ENCODE measurements around the gene ACVR2B. TPM values are rescaled to one million over a fixed set of nuclear protein-coding genes. Genes with fewer than 3 reads are reported as not detected.

ACVR2B gene
- total RNA-seq, 1 donor = 1.6 TPM

GRCh38 chr3:38533285-38533976 is 79.7 kb downstream of the ACVR2B start:
- no peak for DNase-seq (ENCODE audit: low read depth)
- H3K4me3 ChIP-seq (ENCODE audit: low read depth, low read length) = no peak overlapping the region
- no peak for TF ChIP-seq CTCF (IDR thresholded peaks at IDR 0.05; ENCODE audit: insufficient read depth, low read length)

- no peak overlapping the region for H3K4me3 ChIP-seq (ENCODE audit: low read depth, low read length)
- TF ChIP-seq CTCF (IDR thresholded peaks at IDR 0.05; ENCODE audit: insufficient read depth, low read length) = no peak
- no peak for DNase-seq (ENCODE audit: low read depth)
These were observed 80.5 kb downstream of the ACVR2B start for GRCh38 chr3:38534180-38534579.

- H3K4me3 ChIP-seq (ENCODE audit: low read depth, low read length) = no peak overlapping the region
- DNase-seq (ENCODE audit: low read depth) = no peak
- TF ChIP-seq CTCF (IDR thresholded peaks at IDR 0.05; ENCODE audit: insufficient read depth, low read length) = no peak
These were observed 80.9 kb downstream of the ACVR2B start for GRCh38 chr3:38534604-38535003.

- no peak overlapping the region for H3K4me3 ChIP-seq (ENCODE audit: low read depth, low read length)
- DNase-seq (ENCODE audit: low read depth) = no peak
- no peak for TF ChIP-seq CTCF (IDR thresholded peaks at IDR 0.05; ENCODE audit: insufficient read depth, low read length)
These were observed 83.0 kb downstream of the ACVR2B start for GRCh38 chr3:38536671-38537070.

GRCh38 chr3:38538773-38539353 is 85.2 kb downstream of the ACVR2B start:
- DNase-seq (ENCODE audit: low read depth) = no peak
- no peak overlapping the region for H3K4me3 ChIP-seq (ENCODE audit: low read depth, low read length)
- TF ChIP-seq CTCF (IDR thresholded peaks at IDR 0.05; ENCODE audit: insufficient read depth, low read length) = no peak

GRCh38 chr3:38541806-38542205 is 88.1 kb downstream of the ACVR2B start:
- DNase-seq (ENCODE audit: low read depth) = no peak
- H3K4me3 ChIP-seq (ENCODE audit: low read depth, low read length) = no peak overlapping the region
- TF ChIP-seq CTCF (IDR thresholded peaks at IDR 0.05; ENCODE audit: insufficient read depth, low read length) = no peak

Small RNAs within 50 kb of the gene (small RNA-seq; reads per million reads assigned to genes)
- not detected for gene RF00019

Other genes with a start within 250 kb of the ACVR2B start
- gene SLC22A13, start 188.1 kb upstream of the ACVR2B start, total RNA-seq (ENCODE audit: low replicate concordance) = 0.45 TPM in 1 of 2 replicates, not detected in the other
- gene SLC22A14, start 171.6 kb upstream of the ACVR2B start, total RNA-seq (ENCODE audit: low replicate concordance) = not detected in 2 replicates
- gene XYLB, start 107.1 kb upstream of the ACVR2B start, total RNA-seq (ENCODE audit: low replicate concordance) = 4.9 and 12.2 TPM in 2 replicates
- gene EXOG, start 42.5 kb downstream of the ACVR2B start, total RNA-seq (ENCODE audit: low replicate concordance) = 14.4 and 39.6 TPM in 2 replicates
- 0.08 and 0.99 TPM in 2 replicates for gene SCN5A, start 195.8 kb downstream of the ACVR2B start, total RNA-seq (ENCODE audit: low replicate concordance)

Data from fibroblast of the aortic adventitia (primary cell).